ENCODE results near the gene PHETA1.

DNA sequence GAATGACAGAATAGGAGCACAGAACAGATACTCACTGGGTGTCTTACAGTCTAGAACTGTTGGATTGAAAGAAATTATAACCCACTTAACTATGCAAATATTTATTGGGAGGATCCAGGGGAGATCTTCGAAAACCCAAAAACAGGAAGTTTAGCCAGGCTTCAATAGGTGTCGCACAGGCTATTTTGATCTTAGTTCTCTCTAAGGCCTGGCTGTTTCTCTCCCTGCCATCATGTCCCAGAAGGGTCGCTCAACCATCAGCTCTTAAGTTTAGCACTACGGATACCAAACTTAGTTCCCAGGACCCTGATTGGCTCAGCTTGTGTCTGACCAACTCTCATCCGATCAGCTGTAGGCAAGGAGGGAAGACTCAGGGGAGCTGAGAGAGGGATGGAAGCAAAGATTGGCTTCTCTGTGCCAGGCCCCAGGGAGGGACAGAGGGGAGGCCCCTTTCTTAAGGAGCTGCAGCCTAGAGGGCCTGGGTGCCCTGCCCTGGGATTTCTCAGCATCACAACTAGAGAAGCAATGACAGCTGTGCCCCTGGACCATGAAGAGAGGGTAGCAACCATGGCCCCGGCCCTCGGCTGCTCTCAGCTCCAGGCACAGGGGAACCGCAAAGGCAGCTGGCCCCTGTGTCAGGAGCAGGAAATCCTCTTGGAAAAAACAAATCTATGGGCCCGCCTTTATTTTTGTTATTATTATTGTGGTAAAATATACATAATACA lies 13.5 kb downstream of the PHETA1 start:
- TF ChIP-seq, protein P1, sequence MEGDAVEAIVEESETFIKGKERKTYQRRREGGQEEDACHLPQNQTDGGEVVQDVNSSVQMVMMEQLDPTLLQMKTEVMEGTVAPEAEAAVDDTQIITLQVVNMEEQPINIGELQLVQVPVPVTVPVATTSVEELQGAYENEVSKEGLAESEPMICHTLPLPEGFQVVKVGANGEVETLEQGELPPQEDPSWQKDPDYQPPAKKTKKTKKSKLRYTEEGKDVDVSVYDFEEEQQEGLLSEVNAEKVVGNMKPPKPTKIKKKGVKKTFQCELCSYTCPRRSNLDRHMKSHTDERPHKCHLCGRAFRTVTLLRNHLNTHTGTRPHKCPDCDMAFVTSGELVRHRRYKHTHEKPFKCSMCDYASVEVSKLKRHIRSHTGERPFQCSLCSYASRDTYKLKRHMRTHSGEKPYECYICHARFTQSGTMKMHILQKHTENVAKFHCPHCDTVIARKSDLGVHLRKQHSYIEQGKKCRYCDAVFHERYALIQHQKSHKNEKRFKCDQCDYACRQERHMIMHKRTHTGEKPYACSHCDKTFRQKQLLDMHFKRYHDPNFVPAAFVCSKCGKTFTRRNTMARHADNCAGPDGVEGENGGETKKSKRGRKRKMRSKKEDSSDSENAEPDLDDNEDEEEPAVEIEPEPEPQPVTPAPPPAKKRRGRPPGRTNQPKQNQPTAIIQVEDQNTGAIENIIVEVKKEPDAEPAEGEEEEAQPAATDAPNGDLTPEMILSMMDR (conservative IDR thresholded peaks at IDR 0.05; ENCODE audit: low read depth in 2 of 2): no peak
- TF ChIP-seq POLR2AphosphoS5 (IDR thresholded peaks at IDR 0.05; ENCODE audit: low read depth): no peak
- no peak for TF ChIP-seq EZH2 (IDR thresholded peaks at IDR 0.05; ENCODE audit: low read depth, unreplicated experiment)
- TF ChIP-seq, protein P2, sequence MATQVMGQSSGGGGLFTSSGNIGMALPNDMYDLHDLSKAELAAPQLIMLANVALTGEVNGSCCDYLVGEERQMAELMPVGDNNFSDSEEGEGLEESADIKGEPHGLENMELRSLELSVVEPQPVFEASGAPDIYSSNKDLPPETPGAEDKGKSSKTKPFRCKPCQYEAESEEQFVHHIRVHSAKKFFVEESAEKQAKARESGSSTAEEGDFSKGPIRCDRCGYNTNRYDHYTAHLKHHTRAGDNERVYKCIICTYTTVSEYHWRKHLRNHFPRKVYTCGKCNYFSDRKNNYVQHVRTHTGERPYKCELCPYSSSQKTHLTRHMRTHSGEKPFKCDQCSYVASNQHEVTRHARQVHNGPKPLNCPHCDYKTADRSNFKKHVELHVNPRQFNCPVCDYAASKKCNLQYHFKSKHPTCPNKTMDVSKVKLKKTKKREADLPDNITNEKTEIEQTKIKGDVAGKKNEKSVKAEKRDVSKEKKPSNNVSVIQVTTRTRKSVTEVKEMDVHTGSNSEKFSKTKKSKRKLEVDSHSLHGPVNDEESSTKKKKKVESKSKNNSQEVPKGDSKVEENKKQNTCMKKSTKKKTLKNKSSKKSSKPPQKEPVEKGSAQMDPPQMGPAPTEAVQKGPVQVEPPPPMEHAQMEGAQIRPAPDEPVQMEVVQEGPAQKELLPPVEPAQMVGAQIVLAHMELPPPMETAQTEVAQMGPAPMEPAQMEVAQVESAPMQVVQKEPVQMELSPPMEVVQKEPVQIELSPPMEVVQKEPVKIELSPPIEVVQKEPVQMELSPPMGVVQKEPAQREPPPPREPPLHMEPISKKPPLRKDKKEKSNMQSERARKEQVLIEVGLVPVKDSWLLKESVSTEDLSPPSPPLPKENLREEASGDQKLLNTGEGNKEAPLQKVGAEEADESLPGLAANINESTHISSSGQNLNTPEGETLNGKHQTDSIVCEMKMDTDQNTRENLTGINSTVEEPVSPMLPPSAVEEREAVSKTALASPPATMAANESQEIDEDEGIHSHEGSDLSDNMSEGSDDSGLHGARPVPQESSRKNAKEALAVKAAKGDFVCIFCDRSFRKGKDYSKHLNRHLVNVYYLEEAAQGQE (IDR thresholded peaks at IDR 0.05; ENCODE audit: unreplicated experiment): no peak
- no peak for TF ChIP-seq CREB1 (CRISPR knock-in tag; IDR thresholded peaks at IDR 0.05; ENCODE audit: low read depth)
- no peak for TF ChIP-seq JUNB (IDR thresholded peaks at IDR 0.05; ENCODE audit: unreplicated experiment)
- TF ChIP-seq STAT1 (IDR thresholded peaks at IDR 0.05; ENCODE audit: unreplicated experiment): no peak
- TF ChIP-seq EZH2phosphoT487 (IDR thresholded peaks at IDR 0.05; ENCODE audit: unreplicated experiment): no peak
- no peak for TF ChIP-seq ZNF114 (CRISPR knock-in tag; IDR thresholded peaks at IDR 0.05)
- TF ChIP-seq, protein P3, sequence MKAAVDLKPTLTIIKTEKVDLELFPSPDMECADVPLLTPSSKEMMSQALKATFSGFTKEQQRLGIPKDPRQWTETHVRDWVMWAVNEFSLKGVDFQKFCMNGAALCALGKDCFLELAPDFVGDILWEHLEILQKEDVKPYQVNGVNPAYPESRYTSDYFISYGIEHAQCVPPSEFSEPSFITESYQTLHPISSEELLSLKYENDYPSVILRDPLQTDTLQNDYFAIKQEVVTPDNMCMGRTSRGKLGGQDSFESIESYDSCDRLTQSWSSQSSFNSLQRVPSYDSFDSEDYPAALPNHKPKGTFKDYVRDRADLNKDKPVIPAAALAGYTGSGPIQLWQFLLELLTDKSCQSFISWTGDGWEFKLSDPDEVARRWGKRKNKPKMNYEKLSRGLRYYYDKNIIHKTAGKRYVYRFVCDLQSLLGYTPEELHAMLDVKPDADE (IDR thresholded peaks at IDR 0.05): no peak
- TF ChIP-seq, protein P4, sequence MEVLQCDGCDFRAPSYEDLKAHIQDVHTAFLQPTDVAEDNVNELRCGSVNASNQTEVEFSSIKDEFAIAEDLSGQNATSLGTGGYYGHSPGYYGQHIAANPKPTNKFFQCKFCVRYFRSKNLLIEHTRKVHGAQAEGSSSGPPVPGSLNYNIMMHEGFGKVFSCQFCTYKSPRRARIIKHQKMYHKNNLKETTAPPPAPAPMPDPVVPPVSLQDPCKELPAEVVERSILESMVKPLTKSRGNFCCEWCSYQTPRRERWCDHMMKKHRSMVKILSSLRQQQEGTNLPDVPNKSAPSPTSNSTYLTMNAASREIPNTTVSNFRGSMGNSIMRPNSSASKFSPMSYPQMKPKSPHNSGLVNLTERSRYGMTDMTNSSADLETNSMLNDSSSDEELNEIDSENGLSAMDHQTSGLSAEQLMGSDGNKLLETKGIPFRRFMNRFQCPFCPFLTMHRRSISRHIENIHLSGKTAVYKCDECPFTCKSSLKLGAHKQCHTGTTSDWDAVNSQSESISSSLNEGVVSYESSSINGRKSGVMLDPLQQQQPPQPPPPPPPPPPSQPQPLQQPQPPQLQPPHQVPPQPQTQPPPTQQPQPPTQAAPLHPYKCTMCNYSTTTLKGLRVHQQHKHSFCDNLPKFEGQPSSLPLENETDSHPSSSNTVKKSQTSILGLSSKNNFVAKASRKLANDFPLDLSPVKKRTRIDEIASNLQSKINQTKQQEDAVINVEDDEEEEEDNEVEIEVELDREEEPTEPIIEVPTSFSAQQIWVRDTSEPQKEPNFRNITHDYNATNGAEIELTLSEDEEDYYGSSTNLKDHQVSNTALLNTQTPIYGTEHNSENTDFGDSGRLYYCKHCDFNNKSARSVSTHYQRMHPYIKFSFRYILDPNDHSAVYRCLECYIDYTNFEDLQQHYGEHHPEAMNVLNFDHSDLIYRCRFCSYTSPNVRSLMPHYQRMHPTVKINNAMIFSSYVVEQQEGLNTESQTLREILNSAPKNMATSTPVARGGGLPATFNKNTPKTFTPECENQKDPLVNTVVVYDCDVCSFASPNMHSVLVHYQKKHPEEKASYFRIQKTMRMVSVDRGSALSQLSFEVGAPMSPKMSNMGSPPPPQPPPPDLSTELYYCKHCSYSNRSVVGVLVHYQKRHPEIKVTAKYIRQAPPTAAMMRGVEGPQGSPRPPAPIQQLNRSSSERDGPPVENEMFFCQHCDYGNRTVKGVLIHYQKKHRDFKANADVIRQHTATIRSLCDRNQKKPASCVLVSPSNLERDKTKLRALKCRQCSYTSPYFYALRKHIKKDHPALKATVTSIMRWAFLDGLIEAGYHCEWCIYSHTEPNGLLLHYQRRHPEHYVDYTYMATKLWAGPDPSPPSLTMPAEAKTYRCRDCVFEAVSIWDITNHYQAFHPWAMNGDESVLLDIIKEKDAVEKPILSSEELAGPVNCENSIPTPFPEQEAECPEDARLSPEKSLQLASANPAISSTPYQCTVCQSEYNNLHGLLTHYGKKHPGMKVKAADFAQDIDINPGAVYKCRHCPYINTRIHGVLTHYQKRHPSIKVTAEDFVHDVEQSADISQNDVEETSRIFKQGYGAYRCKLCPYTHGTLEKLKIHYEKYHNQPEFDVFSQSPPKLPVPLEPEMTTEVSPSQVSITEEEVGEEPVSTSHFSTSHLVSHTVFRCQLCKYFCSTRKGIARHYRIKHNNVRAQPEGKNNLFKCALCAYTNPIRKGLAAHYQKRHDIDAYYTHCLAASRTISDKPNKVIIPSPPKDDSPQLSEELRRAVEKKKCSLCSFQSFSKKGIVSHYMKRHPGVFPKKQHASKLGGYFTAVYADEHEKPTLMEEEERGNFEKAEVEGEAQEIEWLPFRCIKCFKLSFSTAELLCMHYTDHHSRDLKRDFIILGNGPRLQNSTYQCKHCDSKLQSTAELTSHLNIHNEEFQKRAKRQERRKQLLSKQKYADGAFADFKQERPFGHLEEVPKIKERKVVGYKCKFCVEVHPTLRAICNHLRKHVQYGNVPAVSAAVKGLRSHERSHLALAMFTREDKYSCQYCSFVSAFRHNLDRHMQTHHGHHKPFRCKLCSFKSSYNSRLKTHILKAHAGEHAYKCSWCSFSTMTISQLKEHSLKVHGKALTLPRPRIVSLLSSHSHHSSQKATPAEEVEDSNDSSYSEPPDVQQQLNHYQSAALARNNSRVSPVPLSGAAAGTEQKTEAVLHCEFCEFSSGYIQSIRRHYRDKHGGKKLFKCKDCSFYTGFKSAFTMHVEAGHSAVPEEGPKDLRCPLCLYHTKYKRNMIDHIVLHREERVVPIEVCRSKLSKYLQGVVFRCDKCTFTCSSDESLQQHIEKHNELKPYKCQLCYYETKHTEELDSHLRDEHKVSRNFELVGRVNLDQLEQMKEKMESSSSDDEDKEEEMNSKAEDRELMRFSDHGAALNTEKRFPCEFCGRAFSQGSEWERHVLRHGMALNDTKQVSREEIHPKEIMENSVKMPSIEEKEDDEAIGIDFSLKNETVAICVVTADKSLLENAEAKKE (CRISPR knock-in tag; IDR thresholded peaks at IDR 0.05): no peak

All from GM23338 (cell line).